HG03558 (cell line): ENCODE data around the gene HOMER2.
"Not testable (repeated sequence)": the region's sequence is repeated elsewhere in the genome, so short reads cannot be mapped to it uniquely, and the experiment has no call there.

Experiments
- ATAC-seq: cut with Tn5 transposase; IDR thresholded peaks from one replicate; pipeline ENCODE4 v1.9.1; 2021; ENCODE audit warnings: moderate number of reproducible peaks; ENCODE audit not compliant: unreplicated experiment; ENCODE audit errors: extremely low read depth

HOMER2 gene

DNA sequence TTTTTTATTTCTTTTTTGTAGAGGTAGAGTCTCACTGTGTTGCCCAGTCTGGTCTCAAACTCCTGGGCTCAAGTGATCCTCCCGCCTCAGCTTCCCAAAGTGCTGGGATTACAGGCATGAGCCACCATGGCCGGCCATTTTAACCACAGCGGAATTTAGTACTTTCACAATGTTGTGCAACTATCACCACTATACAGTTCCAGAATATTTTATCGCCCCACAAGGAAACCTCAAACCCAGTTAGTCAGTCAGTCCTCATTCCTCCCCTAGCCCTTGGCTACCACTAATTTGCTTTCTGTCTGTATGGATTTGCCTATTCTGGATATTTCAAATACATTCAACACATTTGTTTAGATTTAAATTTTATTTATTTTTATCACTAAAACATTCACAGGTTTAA, 15.5 kb upstream of the HOMER2 start:
- no peak for ATAC-seq

DNA sequence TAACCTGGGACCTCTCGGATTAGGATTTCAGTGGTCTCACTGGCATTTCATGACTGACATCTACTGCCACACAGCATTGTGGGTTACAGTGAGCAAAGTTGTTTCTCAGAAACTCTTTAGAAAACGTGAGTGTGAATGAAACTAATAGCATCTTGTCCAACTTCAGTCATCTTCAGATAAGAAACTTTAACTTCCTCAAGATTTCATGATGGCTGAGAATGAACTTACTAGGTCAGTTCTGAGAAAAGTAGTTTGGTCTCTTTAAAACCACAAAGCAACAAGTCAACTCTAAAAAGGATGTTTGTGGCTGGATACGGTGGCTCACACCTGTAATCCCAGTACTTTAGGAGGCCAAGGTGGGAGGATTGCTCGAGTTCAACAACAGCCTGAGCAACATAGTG, 14.2 kb upstream of the HOMER2 start:
- peak; percentile 78 for ATAC-seq

DNA sequence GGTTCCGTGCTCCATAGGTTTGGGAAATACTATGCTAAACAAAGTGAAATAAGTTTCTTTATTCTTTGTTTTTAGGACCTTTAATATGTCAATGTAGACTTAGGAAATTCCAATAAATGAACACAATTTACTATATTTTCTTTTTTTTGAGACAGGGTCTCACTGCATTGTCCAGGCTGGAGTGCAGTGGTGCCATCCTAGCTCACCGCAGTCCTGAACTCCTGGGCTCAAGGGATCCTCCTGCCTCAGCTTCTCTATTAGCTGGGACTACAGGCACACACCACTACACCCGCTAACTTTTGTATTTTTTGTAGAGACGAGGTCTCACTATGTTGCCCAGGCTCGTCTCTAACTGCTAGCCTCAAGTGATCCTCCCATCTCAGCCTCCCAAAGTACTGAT, 12.4 kb upstream of the HOMER2 start:
- ATAC-seq: no peak

DNA sequence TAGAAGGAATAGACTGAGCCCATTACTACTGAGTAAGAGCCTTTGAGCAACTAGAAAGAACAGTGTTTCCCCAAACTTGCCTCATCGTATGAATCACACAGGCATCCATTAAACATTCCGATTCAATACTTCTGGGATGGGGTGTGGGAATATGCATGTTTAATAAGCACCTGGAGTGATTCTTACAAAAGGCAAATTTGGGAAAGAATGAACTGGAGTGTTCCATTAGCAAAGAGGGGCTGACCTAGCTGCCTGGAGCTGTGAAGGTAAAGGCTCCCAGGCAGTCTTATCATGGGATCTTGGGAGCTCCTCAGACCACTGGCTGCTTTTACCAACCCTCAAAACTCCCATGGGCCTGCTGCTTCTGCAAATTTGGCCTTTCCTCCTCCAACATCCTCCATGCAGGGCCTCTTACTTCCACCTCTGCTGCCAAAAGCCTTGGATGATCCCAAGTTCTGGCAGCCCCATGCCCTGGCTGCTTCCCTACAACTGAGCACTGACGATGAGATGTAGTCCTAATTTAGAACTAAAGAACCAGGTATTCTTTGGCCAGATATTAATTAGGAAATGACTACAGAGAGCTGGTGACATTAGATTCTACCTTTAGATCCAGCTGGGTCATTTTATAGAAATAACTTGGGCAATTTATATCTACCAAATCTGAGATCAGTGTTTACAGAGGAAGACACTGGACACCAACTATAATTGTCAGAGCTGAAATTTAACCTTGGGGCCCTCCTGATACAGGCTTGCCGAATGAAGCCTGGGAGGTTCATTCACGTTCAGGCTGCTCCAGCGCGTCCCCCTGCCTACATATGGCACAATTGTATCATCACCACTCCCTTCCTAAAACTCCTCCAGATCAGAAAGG, 11.2 kb upstream of the HOMER2 start:
- ATAC-seq: no peak

DNA sequence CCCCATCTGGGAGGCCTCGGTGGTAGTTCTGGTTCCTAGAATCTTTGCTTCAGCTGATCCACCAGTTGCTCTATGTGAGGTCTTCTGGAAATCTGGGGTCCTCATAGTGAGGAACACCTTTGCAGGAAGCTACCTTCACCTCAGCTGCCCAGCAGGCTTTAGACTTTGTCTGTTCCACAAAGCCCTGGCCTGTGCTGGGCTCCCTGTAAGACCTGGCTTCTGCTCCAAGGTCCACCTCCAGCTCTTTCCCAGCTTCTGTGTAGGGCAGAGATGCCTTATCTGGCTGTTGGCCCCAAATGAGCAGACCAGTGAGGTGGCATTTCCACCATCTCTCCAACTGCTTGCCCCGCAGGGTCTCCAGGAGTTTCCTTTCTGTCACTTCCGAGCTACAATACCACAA, 8.2 kb upstream of the HOMER2 start:
- no peak for ATAC-seq

DNA sequence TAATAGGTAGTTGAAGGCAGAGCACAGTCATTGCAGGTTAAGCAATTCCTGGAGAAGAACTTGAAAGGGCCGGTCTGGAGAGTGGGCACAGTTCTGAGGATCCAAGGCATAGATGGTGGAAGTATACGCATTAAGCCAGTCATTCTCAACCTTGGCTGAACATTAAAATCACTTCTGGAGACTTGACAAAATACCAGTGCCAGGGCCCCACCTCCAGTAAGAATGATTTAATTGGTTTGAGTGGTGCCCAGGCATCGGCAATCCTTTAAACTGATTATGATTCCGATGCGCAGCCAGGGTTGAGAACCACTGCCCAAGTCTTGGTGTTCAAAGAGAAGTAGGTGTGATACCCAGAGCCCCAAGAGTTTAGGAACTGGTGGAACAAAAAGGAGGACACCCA, 6.9 kb upstream of the HOMER2 start:
- no peak for ATAC-seq

DNA sequence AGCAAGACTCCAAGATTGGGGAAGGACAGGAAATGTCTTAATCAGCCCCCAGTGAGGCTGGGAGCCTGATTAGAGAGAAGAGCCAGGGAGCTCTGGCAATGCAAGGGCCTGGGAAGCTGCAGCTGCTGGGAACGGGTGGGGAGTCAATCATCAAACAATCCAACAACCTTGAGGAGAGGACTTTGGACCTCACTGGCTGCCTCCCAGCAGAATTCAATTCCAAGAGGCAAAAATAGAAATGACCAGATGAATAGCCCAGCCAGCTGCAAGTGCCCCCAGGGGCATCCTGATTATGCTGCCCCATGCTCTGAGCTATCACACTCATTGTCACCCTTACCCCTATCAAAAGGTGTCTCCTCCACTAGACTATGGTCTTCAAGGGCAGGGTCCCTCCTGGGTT, 6.1 kb upstream of the HOMER2 start:
- ATAC-seq: no peak

DNA sequence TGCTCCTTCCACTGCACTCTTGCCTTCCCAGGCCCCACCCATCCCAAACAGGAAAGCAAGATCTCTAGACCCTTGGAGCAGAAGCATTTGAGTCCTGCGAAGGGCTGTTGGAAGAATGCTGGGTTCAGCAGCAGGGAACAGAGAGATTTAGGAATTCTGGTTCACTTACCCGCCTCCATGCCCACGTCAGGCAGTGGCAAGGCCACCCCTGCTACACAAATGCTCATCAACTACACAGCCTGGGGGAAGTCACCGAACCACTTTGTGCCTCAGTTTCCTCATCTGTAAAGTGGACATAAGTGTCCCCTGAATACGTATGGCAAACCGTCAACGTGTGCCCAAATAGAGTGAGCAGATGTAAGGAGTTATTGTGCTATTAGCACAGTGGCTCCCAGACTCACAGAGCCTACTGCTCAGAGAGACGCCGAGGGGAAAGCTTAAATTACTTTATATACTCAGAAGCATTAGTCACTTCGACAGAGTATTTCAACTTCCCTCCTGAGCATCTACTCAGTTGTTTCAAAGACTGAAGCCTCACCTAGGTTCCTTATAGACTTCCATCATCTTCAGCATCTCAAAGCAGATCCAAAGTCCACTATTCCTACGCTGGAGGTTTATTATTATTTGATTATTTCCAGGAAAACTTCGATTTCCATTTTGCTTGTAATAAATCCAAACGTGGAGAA, 905 bp downstream of the HOMER2 start:
- no peak for ATAC-seq

DNA sequence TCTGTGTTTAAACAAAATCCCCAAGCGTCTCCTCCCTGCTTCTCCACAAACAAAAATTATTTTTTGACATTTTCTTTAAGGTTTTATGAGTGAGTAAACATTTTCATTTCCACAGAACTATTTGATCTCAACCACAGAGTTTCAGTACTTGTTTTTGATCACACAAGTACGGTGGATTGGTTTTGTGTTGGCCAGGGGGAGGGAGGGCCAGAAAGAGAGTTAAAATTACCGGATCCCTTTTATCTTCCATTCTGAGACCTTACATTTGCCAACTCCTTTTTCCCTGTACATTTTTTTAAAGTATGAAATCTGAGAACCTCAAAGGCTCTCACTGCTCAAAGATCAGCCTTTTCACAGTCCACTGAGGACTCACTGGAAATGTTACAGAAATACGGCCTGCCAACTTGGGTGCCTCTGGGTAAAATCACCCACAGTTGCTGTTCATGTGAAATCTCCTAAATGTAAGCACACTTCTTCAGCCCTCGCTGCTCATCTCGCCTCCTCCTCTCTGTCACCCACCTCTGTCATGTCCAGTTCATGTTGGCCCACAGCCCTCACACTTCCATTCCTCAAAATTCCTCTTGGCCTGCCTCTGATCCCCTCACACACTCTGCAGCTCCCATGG, 1.7 kb downstream of the HOMER2 start:
- no peak for ATAC-seq

DNA sequence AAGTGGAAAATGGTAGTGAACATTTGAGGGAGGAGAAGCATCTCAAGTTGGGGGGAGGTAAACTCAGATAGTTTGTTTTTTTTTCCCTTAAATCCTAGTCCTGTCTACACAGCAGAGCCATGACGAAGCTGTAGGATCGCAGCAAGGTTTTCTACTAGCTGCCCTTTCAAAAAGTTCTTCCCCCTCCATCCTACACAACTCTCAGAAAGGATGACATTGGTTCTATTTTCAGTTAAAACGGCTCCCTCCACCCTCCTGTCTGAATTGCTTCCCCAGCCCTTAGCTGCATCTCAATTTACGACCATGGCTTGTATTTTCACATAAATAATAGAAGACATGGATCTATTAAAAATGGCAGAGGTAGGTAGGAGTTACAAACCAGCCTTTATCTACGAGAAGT, 2.2 kb downstream of the HOMER2 start:
- ATAC-seq: no peak

DNA sequence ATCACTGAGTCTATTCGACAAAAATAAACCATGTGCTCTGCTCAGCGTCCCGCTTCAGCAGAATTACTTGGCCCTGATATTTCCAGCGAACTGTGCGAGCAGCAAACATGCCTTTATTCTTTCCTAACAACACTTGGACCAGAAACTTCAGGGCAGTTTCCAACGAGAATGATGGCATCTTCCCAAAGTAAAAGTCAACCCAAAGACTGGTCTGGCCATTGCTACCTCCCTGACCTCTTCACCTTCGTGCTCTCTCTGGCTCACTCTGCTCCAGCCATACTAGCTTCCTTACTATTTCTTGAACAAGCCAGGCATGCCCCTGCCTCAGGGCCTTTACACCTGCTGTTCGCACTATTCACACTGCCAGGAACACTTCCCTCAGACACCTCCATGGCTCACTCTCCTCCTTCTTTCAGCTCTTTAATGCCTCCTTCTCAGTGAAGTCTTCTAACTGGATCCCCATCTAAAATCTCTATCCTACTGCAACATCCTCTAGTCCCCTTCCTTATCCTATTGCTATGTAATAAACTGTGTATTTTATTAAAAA, 6.3 kb downstream of the HOMER2 start:
- ATAC-seq: no peak

DNA sequence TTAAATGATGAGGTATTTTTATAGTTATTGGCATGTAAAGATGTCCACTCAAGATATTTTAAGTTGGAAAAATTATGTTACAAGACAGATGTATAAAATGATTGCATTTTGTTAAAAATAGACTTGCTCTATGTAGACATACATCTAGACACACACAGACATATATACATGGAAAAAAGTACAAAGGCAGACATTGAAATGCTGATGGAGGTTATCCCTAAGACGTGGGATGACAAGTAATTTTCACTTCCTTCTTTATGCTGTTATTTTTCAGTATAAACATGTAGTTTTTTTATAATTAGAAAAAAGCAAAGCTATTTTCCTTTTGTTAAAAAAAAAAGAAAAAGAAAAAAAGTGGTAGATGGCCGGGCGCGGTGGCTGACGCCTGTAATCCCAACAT, 7.2 kb downstream of the HOMER2 start:
- no peak for ATAC-seq

DNA sequence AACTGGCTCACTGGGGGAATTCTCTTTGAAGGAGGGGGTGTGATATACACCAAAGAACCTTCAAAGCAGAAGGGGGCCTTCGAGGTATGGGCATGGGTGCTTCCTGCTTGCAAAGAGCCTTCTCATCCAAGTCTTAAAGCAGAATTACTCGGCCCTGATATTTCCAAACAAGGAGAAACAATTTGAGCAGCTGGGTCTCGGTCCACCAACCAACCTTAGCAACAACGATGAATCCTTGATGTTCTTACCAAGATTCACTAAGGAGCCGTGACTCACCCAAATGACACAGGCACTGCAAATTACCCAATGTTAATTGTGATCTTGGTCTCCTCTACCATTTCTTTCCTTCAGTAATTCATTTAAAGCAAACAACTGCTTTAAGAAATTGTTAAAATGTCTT, 7.7 kb downstream of the HOMER2 start:
- ATAC-seq: no peak

DNA sequence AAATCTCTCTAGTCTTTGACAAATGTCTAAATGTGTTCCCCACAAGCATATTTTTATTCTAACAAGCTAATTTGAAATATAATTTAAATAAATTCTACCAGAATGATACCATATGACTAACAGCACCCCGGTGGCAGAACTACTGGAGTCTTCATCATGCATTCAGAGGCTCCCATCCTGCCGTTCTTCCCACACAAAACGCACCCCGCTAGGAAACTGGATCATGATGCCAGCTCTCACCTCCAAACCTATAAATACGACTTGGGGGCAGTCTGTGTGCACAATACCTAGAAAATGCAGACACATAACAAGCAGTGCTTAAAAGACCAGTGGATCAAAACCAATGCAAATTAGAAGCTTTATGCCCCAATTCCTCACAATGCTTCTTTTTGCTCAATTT, 8.5 kb downstream of the HOMER2 start:
- no peak for ATAC-seq

DNA sequence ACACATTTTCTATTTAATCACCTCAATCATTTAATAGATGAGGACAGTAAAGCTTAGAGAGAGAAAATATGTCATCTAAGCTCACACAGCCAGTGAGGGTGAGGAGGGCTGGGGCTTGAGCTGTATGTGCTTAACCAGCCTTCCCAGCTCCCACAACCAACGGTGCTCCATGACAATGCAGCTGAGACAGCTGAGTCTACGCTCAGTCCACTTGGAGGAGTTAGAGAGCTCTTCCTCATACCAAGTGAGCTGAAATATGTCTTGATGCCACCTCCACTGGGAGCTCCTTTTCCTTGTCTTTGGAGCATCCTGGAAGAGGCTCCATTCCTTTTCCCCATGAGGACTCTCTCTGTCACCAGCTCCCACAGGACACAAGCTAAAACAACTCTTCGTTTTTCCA, 9.3 kb downstream of the HOMER2 start:
- no peak for ATAC-seq

DNA sequence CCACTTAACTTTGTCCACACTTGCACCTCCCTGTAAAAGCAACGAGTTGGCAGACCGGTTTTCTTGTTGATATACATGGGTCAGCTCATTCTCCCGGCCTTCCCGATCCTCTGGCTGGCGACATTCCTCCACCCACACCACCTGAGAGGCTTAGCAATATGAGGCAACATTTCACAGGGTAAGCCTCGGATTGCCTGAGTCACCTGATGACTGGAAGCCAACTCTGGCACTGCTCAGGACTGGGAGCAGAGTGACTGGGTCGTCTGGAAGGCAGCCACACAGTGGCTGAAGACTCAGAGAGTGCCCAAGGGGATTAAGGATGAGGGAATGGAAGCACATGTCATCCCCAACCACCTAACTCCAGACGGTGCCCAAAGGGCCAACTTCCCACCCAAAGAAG, 9.8 kb downstream of the HOMER2 start:
- no peak for ATAC-seq

DNA sequence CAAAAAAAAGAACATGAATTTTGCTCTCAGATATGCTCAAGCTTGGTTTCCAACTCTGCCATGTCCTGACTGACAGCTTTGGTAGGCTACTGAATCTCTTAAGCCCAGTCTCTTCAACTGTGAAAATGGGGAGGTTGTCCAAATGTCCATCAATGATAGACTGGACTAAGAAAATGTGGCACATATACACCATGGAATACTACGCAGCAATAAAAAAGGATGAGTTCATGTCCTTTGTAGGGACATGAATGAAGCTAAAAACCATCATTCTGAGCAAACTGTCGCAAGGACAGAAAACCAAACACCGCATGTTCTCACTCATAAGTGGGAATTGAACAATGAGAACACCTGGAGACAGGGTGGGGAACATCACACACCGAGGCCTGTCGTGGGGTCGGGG, 12.8 kb downstream of the HOMER2 start:
- not testable (repeated sequence) for ATAC-seq

DNA sequence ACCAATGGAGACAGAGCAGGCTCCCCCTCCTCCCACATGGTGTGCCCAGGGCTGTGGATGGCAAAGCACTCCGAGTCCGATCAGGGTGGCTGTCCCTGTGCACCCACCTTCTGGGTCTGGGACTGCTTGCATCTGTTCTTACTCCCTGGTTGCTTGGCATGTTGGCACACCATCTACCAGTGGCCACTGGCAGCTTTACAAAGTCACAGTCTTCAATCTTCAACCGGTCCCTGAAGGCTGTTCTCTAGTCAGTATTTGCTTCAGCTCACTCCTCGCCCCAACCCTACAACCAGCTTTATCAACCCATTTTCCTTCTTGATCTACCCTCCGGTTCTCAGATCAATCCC, 14.8 kb downstream of the HOMER2 start:
- ATAC-seq: no peak

DNA sequence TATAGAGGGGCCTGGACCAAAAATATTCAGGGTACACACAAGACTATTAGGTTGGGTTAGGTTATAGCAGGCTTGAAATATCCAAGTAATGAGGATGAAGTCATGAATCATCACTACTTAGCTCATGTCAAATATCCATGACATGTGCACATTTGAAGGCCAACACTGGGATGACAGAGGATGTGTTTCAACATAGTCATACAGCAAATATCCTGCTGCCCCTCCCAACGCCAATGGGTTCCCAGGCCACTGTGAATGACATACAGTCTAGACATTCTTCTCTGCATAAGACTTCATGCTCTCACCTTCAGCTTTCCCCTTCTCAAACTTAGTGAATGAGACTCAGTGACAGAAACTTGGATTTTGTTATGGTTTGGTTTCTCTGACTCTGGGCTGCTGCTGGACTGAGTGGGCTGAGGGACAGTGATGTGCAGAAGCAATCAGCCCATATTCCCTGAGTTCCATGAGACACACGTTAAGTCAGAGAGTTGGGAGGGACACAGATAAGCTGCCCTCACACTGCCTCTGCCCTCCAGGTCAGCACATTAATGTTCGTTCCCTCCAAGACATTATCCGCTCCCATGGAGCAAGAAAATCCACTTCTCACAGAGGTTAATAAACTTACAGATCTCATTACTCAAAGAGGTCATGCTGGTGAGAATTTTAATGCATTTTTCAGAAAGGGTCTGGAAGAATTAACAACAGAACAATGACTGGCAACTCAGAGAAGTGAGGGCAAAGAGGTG, 15.4 kb downstream of the HOMER2 start:
- no peak for ATAC-seq

DNA sequence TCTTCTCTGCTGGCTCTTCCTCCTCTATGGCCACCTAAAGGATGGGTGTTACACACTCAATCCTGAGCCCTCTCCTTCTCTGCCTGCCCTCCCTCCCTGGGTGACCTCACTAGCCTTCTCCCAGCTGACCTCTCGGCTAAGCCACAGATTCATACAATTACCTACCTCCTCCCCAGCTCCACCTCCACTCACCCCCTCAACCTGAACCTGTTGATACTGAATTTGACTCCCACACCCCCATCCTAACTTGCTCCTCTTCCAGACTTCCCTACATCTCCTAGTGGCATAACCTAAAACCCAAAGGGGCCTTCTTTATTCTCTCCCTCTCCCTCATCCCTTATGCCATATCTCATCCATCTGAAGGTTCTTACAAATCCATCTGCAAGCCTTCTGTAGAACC, 17.1 kb downstream of the HOMER2 start:
- ATAC-seq: no peak
